Hepatocyte (in vitro differentiated cells): ENCODE results near the gene GRM3.

Experiments used
- EZH2 ChIP-seq: fragments of 200-600 bp; sonication (generic); IDR thresholded peaks from 2 replicates; pipeline ENCODE4 v1.6.1; 2016; ENCODE audit warnings: antibody characterized with exemption, mild to moderate bottlenecking, borderline replicate concordance
- TF ChIP-seq, protein P1 (sequence below): fragments of 200-600 bp; sonication (generic); IDR thresholded peaks from 2 replicates; pipeline ENCODE4 v1.5.1; 2016; ENCODE audit warnings: antibody characterized with exemption, mild to moderate bottlenecking; ENCODE audit not compliant: poor library complexity

DNA sequence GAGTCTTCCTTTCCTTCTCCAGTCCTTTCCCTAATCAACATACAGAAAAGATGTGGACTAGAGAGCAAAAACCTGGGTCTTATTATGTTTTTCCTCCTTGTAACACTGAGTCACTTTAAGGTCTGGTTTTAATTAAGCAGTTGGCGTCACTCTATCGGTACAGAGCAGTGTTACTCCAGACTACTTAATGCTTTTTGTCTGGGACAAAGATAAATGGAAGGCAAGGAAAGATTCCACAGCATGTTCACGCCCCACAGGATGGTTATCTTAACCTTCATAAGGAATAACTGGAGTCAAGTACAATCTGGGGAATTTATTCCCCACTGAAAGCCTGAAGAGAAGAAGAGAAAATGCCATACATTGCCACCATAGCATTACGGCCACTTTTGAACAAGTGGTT lies 270.0 kb downstream of the GRM3 start:
- TF ChIP-seq, protein P1, sequence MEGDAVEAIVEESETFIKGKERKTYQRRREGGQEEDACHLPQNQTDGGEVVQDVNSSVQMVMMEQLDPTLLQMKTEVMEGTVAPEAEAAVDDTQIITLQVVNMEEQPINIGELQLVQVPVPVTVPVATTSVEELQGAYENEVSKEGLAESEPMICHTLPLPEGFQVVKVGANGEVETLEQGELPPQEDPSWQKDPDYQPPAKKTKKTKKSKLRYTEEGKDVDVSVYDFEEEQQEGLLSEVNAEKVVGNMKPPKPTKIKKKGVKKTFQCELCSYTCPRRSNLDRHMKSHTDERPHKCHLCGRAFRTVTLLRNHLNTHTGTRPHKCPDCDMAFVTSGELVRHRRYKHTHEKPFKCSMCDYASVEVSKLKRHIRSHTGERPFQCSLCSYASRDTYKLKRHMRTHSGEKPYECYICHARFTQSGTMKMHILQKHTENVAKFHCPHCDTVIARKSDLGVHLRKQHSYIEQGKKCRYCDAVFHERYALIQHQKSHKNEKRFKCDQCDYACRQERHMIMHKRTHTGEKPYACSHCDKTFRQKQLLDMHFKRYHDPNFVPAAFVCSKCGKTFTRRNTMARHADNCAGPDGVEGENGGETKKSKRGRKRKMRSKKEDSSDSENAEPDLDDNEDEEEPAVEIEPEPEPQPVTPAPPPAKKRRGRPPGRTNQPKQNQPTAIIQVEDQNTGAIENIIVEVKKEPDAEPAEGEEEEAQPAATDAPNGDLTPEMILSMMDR, result no peak
- no peak for TF ChIP-seq EZH2
